Smooth muscle cell (in vitro differentiated cells): ENCODE data around the gene TBCD. TPM values are rescaled to one million over a fixed set of nuclear protein-coding genes. Genes with fewer than 3 reads are reported as not detected.
"Not testable (repeated sequence)": the region's sequence is repeated elsewhere in the genome, so short reads cannot be mapped to it uniquely, and the experiment has no call there.

ENCODE experiments used
- DNase-seq: peaks from one replicate; lab custom pipeline; 2025; ENCODE audit not compliant: unreplicated experiment; lab: John Stamatoyannopoulos, UW
- H2AFZ ChIP-seq: fragments of 200-600 bp; sonication (generic); 2 replicates; pipeline ENCODE4 v1.6.0; 2016; ENCODE audit warnings: antibody characterized with exemption, low read depth, mild to moderate bottlenecking
- H3F3A ChIP-seq: fragments of 200-600 bp; sonication (generic); 2 replicates; pipeline ENCODE4 v1.6.0; 2017; ENCODE audit warnings: antibody characterized with exemption, low read depth
- H3K27ac ChIP-seq: fragments of 200-600 bp; sonication (generic); 2 replicates; pipeline ENCODE4 v1.5.1; 2016; ENCODE audit warnings: low read depth, mild to moderate bottlenecking
- H3K27me3 ChIP-seq: fragments of 200-600 bp; sonication (generic); 2 replicates; pipeline ENCODE4 v1.6.1; 2016; ENCODE audit warnings: low read depth, mild to moderate bottlenecking
- H3K36me3 ChIP-seq: fragments of 200-600 bp; sonication (generic); 2 replicates; pipeline ENCODE4 v1.5.1; 2016; ENCODE audit warnings: low read depth
- H3K4me1 ChIP-seq: fragments of 200-600 bp; sonication (generic); 2 replicates; pipeline ENCODE4 v1.5.1; 2016; ENCODE audit warnings: low read depth
- H3K4me2 ChIP-seq: fragments of 200-600 bp; sonication (generic); 2 replicates; pipeline ENCODE4 v1.6.0; 2016; ENCODE audit warnings: mild to moderate bottlenecking
- H3K4me3 ChIP-seq: fragments of 200-600 bp; sonication (generic); 2 replicates; pipeline ENCODE4 v1.5.1; 2016; ENCODE audit warnings: mild to moderate bottlenecking
- H3K79me2 ChIP-seq: fragments of 200-600 bp; sonication (generic); 2 replicates; pipeline ENCODE4 v1.6.0; 2016; ENCODE audit warnings: low read depth, mild to moderate bottlenecking
- H3K9ac ChIP-seq: fragments of 200-600 bp; sonication (generic); 2 replicates; pipeline ENCODE4 v1.6.0; 2016; ENCODE audit warnings: low read depth
- H3K9me3 ChIP-seq: fragments of 200-600 bp; sonication (generic); replicated peaks from 2 replicates; pipeline ENCODE4 v1.5.1; 2016; ENCODE audit warnings: low read depth
- H4K20me1 ChIP-seq: fragments of 200-600 bp; sonication (generic); 2 replicates; pipeline ENCODE4 v1.6.0; 2016; ENCODE audit warnings: low read depth
- WGBS: methylation state at CpG from one replicate; pipeline ENCODE4 v1.1.7; 2016; ENCODE audit warnings: low lambda C conversion rate; 5-methylcytosine and 5-hydroxymethylcytosine counted together
- polyA plus RNA-seq: library from polyadenylated mRNA; unstranded; fragments of >200 nt; fragmentation: Nextera tagmentation; extraction: Ambion mirVana; gene quantifications from 2 replicates; pipeline ENCODE4 v1.2.1, GENCODE V29; 2016
- total RNA-seq: library from RNA; depleted of rRNA; stranded (reverse); fragments of >200 nt; gene quantifications from 2 replicates; pipeline ENCODE4 v1.2.3, GENCODE V29; 2014
- TF ChIP-seq, protein P1 (sequence below): fragments of 200-600 bp; sonication (generic); IDR thresholded peaks from 2 replicates; pipeline ENCODE4 v1.5.1; 2017; ENCODE audit warnings: borderline replicate concordance, mild to moderate bottlenecking, antibody characterized with exemption; ENCODE audit not compliant: insufficient read depth, poor library complexity, severe bottlenecking

The TBCD gene
- total and polyA plus RNA-seq, 2 experiments from 2014 or later = 29.1 to 38.8 TPM

DNA sequence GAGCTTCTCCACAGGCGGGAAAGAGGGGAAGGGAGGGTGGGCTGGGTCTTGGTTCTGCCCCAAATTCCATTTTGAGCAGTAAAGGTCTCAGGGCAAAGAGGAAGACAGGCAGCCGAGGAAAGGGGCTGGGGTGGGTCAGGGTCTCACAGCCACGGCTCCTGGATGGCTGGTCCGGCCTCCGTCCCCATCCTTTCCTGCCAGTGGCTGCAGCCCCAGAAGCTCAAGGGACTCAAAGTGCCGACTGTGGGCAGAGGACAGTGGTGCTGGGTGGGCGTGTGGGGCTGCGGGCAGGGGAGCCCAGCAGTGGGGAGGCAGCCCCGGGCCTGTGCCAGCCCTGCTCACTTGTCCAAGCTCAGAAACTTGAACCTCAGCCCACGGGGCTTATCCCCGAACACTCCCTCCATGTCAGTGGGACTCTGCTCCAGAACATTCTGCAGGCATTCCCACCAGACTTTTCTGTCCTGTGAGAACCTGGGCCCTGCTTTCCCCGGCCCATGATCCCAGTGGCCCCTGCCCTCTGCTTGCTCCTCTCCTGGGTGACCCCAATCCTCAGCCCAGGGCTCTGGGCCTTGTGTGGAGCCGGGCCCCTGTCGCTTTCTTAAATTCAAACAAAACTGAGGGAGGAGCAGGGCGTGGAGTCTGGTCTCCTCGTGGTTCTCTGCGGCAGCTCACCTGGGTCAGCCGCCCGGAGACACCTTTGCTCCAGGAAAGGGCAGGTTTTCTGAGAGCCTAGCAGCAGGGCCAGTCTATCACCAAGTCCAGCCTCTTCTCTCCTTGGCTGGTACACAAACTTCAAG is 209.7 kb downstream of the TBCD start:
- WGBS = 90% methylated on average over 18 of the region's 19 CpGs
- no peak for DNase-seq

DNA sequence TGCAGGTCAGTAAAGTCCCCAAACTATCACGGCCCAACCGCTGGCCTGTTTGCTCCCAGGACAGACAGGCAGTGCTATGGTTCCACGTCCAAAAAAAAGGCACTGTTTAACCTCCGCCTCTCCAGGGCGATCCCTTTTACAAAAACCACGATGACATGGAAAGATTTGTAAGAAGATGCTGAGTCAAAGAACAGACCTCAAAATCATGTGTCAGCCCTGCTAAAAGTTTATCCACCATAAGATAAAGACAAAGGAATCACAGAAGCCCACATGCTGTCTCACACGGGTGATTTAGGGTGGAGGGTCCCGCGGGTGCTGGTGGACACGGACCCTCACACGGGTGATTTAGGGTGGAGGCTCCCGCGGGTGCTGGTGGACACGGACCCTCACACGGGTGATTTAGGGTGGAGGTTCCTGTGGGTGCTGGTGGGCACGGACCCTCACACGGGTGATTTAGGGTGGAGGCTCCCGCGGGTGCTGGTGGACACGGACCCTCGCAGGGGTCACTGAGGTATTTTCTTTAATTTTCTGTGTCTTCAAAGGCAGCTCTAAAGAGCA is 210.4 kb downstream of the TBCD start:
- no peaks in the 10 kb centered on the region for H3K4me1 ChIP-seq
- H3F3A ChIP-seq = no peaks in the 10 kb centered on the region
- H3K36me3 ChIP-seq = no peaks in the 10 kb centered on the region
- no peak overlapping the region for H3K4me3 ChIP-seq
- TF ChIP-seq, protein P1, sequence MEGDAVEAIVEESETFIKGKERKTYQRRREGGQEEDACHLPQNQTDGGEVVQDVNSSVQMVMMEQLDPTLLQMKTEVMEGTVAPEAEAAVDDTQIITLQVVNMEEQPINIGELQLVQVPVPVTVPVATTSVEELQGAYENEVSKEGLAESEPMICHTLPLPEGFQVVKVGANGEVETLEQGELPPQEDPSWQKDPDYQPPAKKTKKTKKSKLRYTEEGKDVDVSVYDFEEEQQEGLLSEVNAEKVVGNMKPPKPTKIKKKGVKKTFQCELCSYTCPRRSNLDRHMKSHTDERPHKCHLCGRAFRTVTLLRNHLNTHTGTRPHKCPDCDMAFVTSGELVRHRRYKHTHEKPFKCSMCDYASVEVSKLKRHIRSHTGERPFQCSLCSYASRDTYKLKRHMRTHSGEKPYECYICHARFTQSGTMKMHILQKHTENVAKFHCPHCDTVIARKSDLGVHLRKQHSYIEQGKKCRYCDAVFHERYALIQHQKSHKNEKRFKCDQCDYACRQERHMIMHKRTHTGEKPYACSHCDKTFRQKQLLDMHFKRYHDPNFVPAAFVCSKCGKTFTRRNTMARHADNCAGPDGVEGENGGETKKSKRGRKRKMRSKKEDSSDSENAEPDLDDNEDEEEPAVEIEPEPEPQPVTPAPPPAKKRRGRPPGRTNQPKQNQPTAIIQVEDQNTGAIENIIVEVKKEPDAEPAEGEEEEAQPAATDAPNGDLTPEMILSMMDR = no peak
- H4K20me1 ChIP-seq = no peaks in the 10 kb centered on the region
- H3K79me2 ChIP-seq = no peaks in the 10 kb centered on the region
- H3K9ac ChIP-seq = no peak overlapping the region
- 80% methylated on average over 21 of the region's 21 CpGs for WGBS
- no peaks in the 10 kb centered on the region for H3K27me3 ChIP-seq
- H2AFZ ChIP-seq = no peak overlapping the region
- DNase-seq = no peak
- no peaks in the 10 kb centered on the region for H3K9me3 ChIP-seq
- peak overlapping the region; percentile 72 for H3K4me2 ChIP-seq
- no peak overlapping the region for H3K27ac ChIP-seq

More for the DNA sequence above, 209.7 kb downstream of the TBCD start:
- TF ChIP-seq, protein P1 = no peak
- H4K20me1 ChIP-seq = no peaks in the 10 kb centered on the region
- no peak overlapping the region for H3K4me3 ChIP-seq
- no peaks in the 10 kb centered on the region for H3K9me3 ChIP-seq
- H3K4me1 ChIP-seq = no peaks in the 10 kb centered on the region
- H3K27me3 ChIP-seq = no peaks in the 10 kb centered on the region
- no peak overlapping the region for H3K9ac ChIP-seq
- H3K79me2 ChIP-seq = no peaks in the 10 kb centered on the region
- H2AFZ ChIP-seq = no peak overlapping the region
- no peak overlapping the region for H3K27ac ChIP-seq
- H3F3A ChIP-seq = no peaks in the 10 kb centered on the region
- H3K4me2 ChIP-seq = no peak overlapping the region
- H3K36me3 ChIP-seq = no peaks in the 10 kb centered on the region

DNA sequence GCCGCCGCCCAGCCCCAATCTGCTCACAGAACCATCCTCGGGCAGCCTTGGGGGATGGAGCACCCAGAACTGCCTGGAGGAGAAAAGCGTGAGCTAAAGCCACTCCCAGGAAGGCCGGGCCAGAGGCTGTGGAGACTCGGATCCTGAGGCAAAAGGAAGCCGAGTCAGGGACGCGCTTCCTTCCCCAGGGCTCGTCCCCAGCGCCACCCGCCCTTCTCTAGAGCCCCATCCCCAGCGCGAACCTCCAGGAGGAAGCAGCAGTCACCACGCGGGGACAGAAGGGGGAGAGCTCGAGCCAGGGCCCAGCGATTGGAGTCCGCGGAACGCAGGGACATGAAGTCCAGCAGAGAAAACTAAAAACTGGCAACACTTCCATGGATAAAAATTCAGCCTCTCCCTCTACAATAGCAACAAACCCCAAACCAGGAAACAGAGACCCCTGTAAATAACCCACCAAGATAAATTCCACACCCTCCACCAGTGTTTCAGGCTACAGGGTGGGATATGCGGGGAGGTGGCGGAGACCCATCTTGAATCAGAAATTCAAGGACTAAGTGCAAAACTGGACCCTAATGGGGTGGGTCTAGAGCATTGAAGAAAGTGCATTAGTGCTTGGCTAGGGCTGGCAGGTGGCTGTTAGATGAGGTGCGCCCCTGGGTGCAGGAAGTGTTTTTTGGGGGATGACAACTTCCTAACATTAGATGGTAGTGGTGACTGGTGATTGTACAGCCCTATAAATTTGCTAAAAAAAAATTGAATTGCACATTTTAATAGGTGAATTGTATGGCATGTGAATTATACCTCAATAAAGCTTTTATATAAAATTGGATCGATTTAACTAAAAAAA is 211.5 kb downstream of the TBCD start:
- no peaks in the 10 kb centered on the region for H3K4me1 ChIP-seq
- H3K4me2 ChIP-seq = peak overlapping the region; percentile 72
- H3F3A ChIP-seq = no peaks in the 10 kb centered on the region
- WGBS = 28% methylated on average over 18 of the region's 25 CpGs
- H3K27ac ChIP-seq = no peak overlapping the region
- H3K4me3 ChIP-seq = no peak overlapping the region
- no peaks in the 10 kb centered on the region for H4K20me1 ChIP-seq
- no peaks in the 10 kb centered on the region for H3K9me3 ChIP-seq
- H3K9ac ChIP-seq = no peak overlapping the region
- H3K36me3 ChIP-seq = no peaks in the 10 kb centered on the region
- H3K27me3 ChIP-seq = no peaks in the 10 kb centered on the region
- peak; percentile 53 for DNase-seq
- H2AFZ ChIP-seq = peak overlapping the region; percentile 24
- TF ChIP-seq, protein P1 = peak; percentile 73
- no peaks in the 10 kb centered on the region for H3K79me2 ChIP-seq

DNA sequence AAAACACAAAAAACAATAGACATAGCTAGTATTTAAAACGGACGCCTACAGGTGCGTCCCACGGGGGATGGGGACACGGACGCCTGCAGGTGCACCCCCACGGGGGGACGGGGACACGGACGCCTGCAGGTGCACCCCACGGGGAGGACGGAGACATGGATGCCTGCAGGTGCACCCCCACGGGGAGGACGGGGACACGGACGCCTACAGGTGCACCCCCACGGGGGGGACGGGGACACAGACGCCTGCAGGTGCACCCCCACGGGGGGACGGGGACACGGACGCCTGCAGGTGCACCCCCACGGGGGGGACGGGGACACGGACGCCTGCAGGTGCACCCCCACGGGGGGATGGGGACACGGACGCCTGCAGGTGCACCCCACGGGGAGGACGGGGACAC is 212.6 kb downstream of the TBCD start:
- not testable (repeated sequence) for H3K9me3 ChIP-seq, H3K9ac ChIP-seq, H3K27ac ChIP-seq, DNase-seq, H3K27me3 ChIP-seq, H2AFZ ChIP-seq, H3K4me1 ChIP-seq, H3K36me3 ChIP-seq, H3F3A ChIP-seq, H3K4me2 ChIP-seq, H4K20me1 ChIP-seq, H3K79me2 ChIP-seq, H3K4me3 ChIP-seq
- 96% methylated on average over 12 of the region's 32 CpGs for WGBS
